ENCODE measurements around the gene FIG4. TPM values are rescaled to one million over a fixed set of nuclear protein-coding genes. Genes with fewer than 3 reads are reported as not detected.

Gene FIG4
- total and polyA plus RNA-seq, 2 of the 13 experiments (the other 11 are each of a cell fraction or from before 2014, with no cell fraction given) = 5.5 to 7.9 TPM

GRCh38 chr6:109705258-109705657 lies 14.2 kb downstream of the FIG4 start (continued):
- TF ChIP-seq SATB2 (CRISPR knock-in tag; IDR thresholded peaks at IDR 0.05) (no peak), YEATS4 (CRISPR knock-in tag; IDR thresholded peaks at IDR 0.05; ENCODE audit: borderline replicate concordance) (no peak), MEIS1 (CRISPR knock-in tag; IDR thresholded peaks at IDR 0.05; ENCODE audit: borderline replicate concordance) (no peak), MAF1 (CRISPR knock-in tag; IDR thresholded peaks at IDR 0.05; ENCODE audit: borderline replicate concordance) (no peak), BRCA1 (CRISPR knock-in tag; IDR thresholded peaks at IDR 0.05) (peak; percentile 67; the same call in 1 of the 2 replicates), NCOA2 (CRISPR knock-in tag; IDR thresholded peaks at IDR 0.05) (no peak), KLF16 (CRISPR knock-in tag; IDR thresholded peaks at IDR 0.05) (peak in 1 of 2 experiments; percentile 42; a peak in 1 of 4 replicates), ZNF468 (CRISPR knock-in tag; IDR thresholded peaks at IDR 0.05) (no peak), CBFB (CRISPR knock-in tag; IDR thresholded peaks at IDR 0.05) (no peak), SP140L (CRISPR knock-in tag; IDR thresholded peaks at IDR 0.05; ENCODE audit: borderline replicate concordance) (peak; percentile 30; the same call in 1 of the 2 replicates), IRF2 (CRISPR knock-in tag; IDR thresholded peaks at IDR 0.05) (peak; percentile 68; the same call in 1 of the 2 replicates), ATF2 (CRISPR knock-in tag; IDR thresholded peaks at IDR 0.05) (no peak), RCOR2 (CRISPR knock-in tag; IDR thresholded peaks at IDR 0.05) (no peak), ZNF678 (CRISPR knock-in tag; IDR thresholded peaks at IDR 0.05) (no peak), MTA3 (CRISPR knock-in tag; IDR thresholded peaks at IDR 0.05) (no peak), ZNF382 (CRISPR knock-in tag; IDR thresholded peaks at IDR 0.05; ENCODE audit: borderline replicate concordance) (no peak)
- TF ChIP-seq, protein P1, sequence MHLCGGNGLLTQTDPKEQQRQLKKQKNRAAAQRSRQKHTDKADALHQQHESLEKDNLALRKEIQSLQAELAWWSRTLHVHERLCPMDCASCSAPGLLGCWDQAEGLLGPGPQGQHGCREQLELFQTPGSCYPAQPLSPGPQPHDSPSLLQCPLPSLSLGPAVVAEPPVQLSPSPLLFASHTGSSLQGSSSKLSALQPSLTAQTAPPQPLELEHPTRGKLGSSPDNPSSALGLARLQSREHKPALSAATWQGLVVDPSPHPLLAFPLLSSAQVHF (CRISPR knock-in tag; IDR thresholded peaks at IDR 0.05) = no peak
- TF ChIP-seq, protein P2, sequence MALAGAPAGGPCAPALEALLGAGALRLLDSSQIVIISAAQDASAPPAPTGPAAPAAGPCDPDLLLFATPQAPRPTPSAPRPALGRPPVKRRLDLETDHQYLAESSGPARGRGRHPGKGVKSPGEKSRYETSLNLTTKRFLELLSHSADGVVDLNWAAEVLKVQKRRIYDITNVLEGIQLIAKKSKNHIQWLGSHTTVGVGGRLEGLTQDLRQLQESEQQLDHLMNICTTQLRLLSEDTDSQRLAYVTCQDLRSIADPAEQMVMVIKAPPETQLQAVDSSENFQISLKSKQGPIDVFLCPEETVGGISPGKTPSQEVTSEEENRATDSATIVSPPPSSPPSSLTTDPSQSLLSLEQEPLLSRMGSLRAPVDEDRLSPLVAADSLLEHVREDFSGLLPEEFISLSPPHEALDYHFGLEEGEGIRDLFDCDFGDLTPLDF (CRISPR knock-in tag; IDR thresholded peaks at IDR 0.05) = no peak
- TF ChIP-seq, protein P3, sequence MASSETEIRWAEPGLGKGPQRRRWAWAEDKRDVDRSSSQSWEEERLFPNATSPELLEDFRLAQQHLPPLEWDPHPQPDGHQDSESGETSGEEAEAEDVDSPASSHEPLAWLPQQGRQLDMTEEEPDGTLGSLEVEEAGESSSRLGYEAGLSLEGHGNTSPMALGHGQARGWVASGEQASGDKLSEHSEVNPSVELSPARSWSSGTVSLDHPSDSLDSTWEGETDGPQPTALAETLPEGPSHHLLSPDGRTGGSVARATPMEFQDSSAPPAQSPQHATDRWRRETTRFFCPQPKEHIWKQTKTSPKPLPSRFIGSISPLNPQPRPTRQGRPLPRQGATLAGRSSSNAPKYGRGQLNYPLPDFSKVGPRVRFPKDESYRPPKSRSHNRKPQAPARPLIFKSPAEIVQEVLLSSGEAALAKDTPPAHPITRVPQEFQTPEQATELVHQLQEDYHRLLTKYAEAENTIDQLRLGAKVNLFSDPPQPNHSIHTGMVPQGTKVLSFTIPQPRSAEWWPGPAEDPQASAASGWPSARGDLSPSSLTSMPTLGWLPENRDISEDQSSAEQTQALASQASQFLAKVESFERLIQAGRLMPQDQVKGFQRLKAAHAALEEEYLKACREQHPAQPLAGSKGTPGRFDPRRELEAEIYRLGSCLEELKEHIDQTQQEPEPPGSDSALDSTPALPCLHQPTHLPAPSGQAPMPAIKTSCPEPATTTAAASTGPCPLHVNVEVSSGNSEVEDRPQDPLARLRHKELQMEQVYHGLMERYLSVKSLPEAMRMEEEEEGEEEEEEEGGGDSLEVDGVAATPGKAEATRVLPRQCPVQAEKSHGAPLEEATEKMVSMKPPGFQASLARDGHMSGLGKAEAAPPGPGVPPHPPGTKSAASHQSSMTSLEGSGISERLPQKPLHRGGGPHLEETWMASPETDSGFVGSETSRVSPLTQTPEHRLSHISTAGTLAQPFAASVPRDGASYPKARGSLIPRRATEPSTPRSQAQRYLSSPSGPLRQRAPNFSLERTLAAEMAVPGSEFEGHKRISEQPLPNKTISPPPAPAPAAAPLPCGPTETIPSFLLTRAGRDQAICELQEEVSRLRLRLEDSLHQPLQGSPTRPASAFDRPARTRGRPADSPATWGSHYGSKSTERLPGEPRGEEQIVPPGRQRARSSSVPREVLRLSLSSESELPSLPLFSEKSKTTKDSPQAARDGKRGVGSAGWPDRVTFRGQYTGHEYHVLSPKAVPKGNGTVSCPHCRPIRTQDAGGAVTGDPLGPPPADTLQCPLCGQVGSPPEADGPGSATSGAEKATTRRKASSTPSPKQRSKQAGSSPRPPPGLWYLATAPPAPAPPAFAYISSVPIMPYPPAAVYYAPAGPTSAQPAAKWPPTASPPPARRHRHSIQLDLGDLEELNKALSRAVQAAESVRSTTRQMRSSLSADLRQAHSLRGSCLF (CRISPR knock-in tag; IDR thresholded peaks at IDR 0.05; ENCODE audit: borderline replicate concordance) = no peak

Data from HepG2 (cell line).